Ishikawa (cell line): ENCODE results near the gene CAMTA2.

Experiments
- CEBPB ChIP-seq: IDR thresholded peaks from 2 replicates; pipeline ENCODE4 v1.6.1; 2012
- CREB1 ChIP-seq: IDR thresholded peaks from 2 replicates; pipeline ENCODE4 v1.6.1; 2012; ENCODE audit warnings: low read depth
- EGR1 ChIP-seq: IDR thresholded peaks from 2 replicates; pipeline ENCODE4 v1.6.1; 2012
- EP300 ChIP-seq: IDR thresholded peaks from 2 replicates; pipeline ENCODE4 v1.6.1; 2012; ENCODE audit warnings: borderline replicate concordance
- FOXM1 ChIP-seq: IDR thresholded peaks from 2 replicates; pipeline ENCODE4 v1.6.1; 2012; ENCODE audit warnings: low read depth, borderline replicate concordance
- NFIC ChIP-seq: IDR thresholded peaks from 2 replicates; pipeline ENCODE4 v1.6.1; 2012
- RAD21 ChIP-seq: IDR thresholded peaks from 2 replicates; pipeline ENCODE4 v1.6.1; 2012; ENCODE audit warnings: low read depth
- REST ChIP-seq: IDR thresholded peaks from 2 replicates; pipeline ENCODE4 v1.6.1; 2012; ENCODE audit warnings: low read depth, mild to moderate bottlenecking
- TAF1 ChIP-seq: IDR thresholded peaks from 2 replicates; pipeline ENCODE4 v1.6.1; 2012; ENCODE audit warnings: low read depth, mild to moderate bottlenecking
- TCF12 ChIP-seq: IDR thresholded peaks from 2 replicates; pipeline ENCODE4 v1.6.1; 2012; ENCODE audit warnings: low read depth
- TEAD4 ChIP-seq: IDR thresholded peaks from 2 replicates; pipeline ENCODE4 v1.6.1; 2012
- YY1 ChIP-seq: IDR thresholded peaks from 2 replicates; pipeline ENCODE4 v1.6.1; 2012; ENCODE audit warnings: low read depth
- ZBTB7A ChIP-seq: IDR thresholded peaks from 2 replicates; pipeline ENCODE4 v1.6.1; 2012; ENCODE audit warnings: low read depth
- TF ChIP-seq, protein P1 (sequence below): IDR thresholded peaks from 2 replicates; pipeline ENCODE4 v1.6.1; 2012
- TF ChIP-seq, protein P2 (sequence below): IDR thresholded peaks from 2 replicates; pipeline ENCODE4 v1.6.1; 2012

Gene CAMTA2

GRCh38 chr17:4928881-4929280 lies 58.6 kb downstream of the CAMTA2 start:
- TF ChIP-seq CEBPB (no peak), EGR1 (no peak), NFIC (no peak), YY1 (no peak), REST (no peak), RAD21 (no peak)
- TF ChIP-seq, protein P1, sequence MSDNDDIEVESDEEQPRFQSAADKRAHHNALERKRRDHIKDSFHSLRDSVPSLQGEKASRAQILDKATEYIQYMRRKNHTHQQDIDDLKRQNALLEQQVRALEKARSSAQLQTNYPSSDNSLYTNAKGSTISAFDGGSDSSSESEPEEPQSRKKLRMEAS: no peak

- no peak for TF ChIP-seq TEAD4
- no peak for TF ChIP-seq CEBPB
- TF ChIP-seq ZBTB7A: no peak
- no peak for TF ChIP-seq EP300
- TF ChIP-seq TCF12: no peak
- no peak for TF ChIP-seq EGR1
- no peak for TF ChIP-seq REST
- no peak for TF ChIP-seq NFIC
- no peak for TF ChIP-seq RAD21
- no peak for TF ChIP-seq CREB1
- TF ChIP-seq, protein P2, sequence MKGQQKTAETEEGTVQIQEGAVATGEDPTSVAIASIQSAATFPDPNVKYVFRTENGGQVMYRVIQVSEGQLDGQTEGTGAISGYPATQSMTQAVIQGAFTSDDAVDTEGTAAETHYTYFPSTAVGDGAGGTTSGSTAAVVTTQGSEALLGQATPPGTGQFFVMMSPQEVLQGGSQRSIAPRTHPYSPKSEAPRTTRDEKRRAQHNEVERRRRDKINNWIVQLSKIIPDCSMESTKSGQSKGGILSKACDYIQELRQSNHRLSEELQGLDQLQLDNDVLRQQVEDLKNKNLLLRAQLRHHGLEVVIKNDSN: no peak
- no peak for TF ChIP-seq FOXM1
- no peak for TF ChIP-seq TAF1
- TF ChIP-seq, protein P1: no peak
- TF ChIP-seq YY1: no peak
Measured at GRCh38 chr17:4921320-4921719, 66.2 kb downstream of the CAMTA2 start.

GRCh38 chr17:4920351-4921048 lies 67.0 kb downstream of the CAMTA2 start:
- TF ChIP-seq EGR1: no peak
- no peak for TF ChIP-seq CEBPB
- TF ChIP-seq, protein P2: no peak
- no peak for TF ChIP-seq ZBTB7A
- no peak for TF ChIP-seq YY1
- no peak for TF ChIP-seq TEAD4

- TF ChIP-seq TCF12 (no peak), REST (no peak)
Measured at GRCh38 chr17:4919511-4920047, 67.9 kb downstream of the CAMTA2 start.
